ENCODE measurements around the gene CXCL6. TPM values are rescaled to one million over a fixed set of nuclear protein-coding genes. Genes with fewer than 3 reads are reported as not detected.

The CXCL6 gene
- total RNA-seq, 2 donors from 2014 or later: not detected

DNA sequence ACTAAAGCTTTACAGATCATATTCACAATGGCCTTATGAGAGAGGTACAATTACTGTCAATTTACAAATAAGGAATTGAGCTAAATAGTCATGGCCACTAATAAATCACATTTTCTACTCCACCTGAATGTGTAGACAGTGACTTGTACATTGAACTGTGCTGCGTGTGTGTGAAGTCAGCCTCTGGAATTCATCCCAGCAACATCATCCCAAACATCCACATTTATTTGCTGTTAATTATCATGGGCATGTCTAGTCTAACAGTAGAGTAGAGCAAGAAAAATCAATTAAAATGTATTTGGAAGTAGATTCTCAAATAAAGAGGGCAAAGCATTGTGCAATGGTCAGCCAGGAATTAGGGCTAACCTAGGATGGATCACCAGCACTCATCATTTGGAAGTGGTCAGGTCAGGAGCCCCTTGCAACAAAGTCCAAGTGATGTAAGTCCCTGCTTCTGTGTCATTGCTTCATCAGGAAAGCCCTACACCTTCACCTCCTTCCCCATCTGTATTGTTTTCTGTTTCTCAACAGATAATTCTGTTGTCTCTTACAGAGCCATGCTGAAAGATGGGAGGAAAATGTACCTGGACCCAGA is 11.8 kb downstream of the CXCL6 start:
- H3K27me3 Mint-ChIP-seq: peaks cover 21% of the 10 kb centered on the region
- H3K4me3 Mint-ChIP-seq: no peak overlapping the region
- no peak for ATAC-seq
- no peaks in the 10 kb centered on the region for H3K4me1 Mint-ChIP-seq
- no peak for DNase-seq
- no peak overlapping the region for H3K27ac Mint-ChIP-seq
- no peaks in the 10 kb centered on the region for H3K36me3 Mint-ChIP-seq (ENCODE audit: low read depth)
- no peaks in the 10 kb centered on the region for H3K9me3 ChIP-seq (ENCODE audit: control insufficient read depth, low read length, poor library complexity, severe bottlenecking)

DNA sequence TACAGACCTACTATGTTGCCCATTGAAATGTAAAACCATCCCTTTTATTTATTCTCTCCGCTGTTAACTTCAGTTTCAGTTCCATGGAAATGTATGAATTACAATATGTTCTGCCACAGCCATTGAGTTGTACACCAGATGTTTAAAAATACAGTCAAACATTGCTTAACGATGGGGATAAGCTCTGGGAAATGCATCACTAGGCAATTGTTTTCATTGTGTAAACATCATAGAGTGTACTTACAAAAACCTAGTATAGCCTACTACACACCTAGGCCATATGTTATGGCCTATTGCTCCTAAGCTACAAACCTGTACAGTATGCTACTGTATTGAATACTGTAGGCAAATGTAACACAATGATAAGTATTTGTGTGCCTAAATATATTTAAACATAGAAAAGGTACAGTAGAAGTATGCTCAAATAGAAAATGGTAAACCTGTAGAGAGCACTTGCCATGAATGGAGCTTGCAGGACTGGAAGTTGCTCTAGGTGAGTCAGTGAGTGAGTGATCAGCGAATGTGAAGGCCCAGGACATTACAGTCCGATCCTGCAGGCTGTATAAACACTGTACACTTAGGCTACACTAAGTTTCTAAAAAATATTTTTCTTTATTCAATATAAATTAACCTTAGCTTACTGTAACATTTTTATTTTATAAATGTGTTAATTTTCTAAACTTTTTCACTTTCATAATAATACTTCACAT is 13.9 kb downstream of the CXCL6 start:
- Mint-ChIP-seq H3K36me3 (ENCODE audit: low read depth) (no peaks in the 10 kb centered on the region), H3K4me1 (no peaks in the 10 kb centered on the region), H3K27me3 (peaks cover 21% of the 10 kb centered on the region), H3K27ac (no peak overlapping the region), H3K4me3 (no peak overlapping the region)
- ATAC-seq (no peak), DNase-seq (no peak)
- H3K9me3 ChIP-seq (ENCODE audit: control insufficient read depth, low read length, poor library complexity, severe bottlenecking): no peaks in the 10 kb centered on the region

DNA sequence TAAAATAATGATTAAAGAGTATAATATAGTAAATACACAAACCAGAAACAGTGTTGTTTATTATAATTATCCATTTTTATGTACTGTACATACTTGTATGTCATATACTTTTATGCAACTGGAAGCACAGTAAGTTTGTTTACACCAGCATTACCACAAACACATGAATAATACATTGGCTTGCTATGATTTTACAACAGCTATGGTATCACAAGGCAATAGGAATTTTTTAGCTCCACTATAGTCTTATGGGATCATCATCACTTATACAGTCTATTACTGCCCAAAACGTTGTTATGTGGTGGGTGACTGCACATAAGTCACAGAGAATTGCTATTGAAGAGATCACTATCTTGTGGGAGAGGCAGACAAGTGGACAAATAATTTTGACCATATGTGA is 14.8 kb downstream of the CXCL6 start:
- no peaks in the 10 kb centered on the region for H3K4me1 Mint-ChIP-seq
- no peak overlapping the region for H3K4me3 Mint-ChIP-seq
- peaks cover 21% of the 10 kb centered on the region for H3K27me3 Mint-ChIP-seq
- no peaks in the 10 kb centered on the region for H3K36me3 Mint-ChIP-seq (ENCODE audit: low read depth)
- H3K9me3 ChIP-seq (ENCODE audit: control insufficient read depth, low read length, poor library complexity, severe bottlenecking): no peaks in the 10 kb centered on the region
- H3K27ac Mint-ChIP-seq: no peak overlapping the region
- DNase-seq (no peak), ATAC-seq (no peak)

DNA sequence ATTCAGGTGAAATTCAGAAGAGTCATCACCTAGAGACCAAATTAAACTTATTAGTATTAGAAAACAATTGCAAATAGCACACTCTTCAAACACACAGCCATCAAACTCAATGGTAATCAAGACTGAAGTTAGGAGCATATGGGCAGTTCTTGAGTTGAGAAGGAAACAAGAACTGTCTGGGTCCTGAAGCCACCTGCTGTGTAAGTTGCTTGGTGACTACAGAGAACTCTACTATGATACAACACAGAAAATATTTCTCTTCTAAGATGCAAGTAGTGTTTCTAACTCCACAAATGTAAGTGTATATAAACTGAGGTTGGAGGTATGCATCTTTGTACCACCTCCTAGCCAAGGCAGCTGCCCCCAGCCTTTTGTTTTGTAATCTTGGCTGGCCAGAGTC is 16.3 kb downstream of the CXCL6 start:
- ATAC-seq: no peak
- Mint-ChIP-seq H3K27me3 (peaks cover 19% of the 10 kb centered on the region), H3K36me3 (ENCODE audit: low read depth) (no peaks in the 10 kb centered on the region), H3K4me1 (no peaks in the 10 kb centered on the region), H3K4me3 (no peak overlapping the region), H3K27ac (no peak overlapping the region)
- DNase-seq: no peak
- no peaks in the 10 kb centered on the region for H3K9me3 ChIP-seq (ENCODE audit: control insufficient read depth, low read length, poor library complexity, severe bottlenecking)

DNA sequence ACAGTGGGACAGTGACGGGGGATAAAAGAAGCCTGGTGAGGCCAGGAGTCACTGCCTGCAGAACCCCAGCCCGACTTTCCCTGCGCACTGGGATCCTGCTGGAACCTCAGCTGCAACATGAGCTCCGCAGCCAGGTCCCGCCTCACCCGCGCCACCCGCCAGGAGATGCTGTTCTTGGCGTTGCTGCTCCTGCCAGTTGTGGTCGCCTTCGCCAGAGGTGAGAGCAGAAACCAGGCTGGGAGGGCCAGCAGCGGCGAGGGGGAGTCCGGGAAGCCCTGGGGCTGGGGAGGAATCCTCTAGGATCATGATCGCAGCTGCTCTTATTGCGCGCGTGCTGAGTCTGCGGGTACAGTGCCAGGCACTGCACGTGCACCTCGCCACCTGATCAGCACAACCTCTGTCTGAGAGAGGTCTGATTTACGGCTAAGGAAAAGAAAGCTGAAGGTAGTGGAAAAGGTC is 16.8 kb downstream of the CXCL6 start, which contains the start of gene PF4V1:
Gene PF4V1, plus strand, starts transcription at position 51 of the 459 bp plus-strand sequence. Its CDS starts 67 bp downstream, at position 118.
- no peaks in the 10 kb centered on the region for H3K36me3 Mint-ChIP-seq (ENCODE audit: low read depth)
- ATAC-seq: no peak
- H3K27me3 Mint-ChIP-seq: peaks cover 14% of the 10 kb centered on the region
- no peaks in the 10 kb centered on the region for H3K4me1 Mint-ChIP-seq
- no peak within 1 kb of the TSS for H3K27ac Mint-ChIP-seq
- no peaks in the 10 kb centered on the region for H3K9me3 ChIP-seq (ENCODE audit: control insufficient read depth, low read length, poor library complexity, severe bottlenecking)
- no peak within 1 kb of the TSS for H3K4me3 Mint-ChIP-seq
- no peak for DNase-seq

DNA sequence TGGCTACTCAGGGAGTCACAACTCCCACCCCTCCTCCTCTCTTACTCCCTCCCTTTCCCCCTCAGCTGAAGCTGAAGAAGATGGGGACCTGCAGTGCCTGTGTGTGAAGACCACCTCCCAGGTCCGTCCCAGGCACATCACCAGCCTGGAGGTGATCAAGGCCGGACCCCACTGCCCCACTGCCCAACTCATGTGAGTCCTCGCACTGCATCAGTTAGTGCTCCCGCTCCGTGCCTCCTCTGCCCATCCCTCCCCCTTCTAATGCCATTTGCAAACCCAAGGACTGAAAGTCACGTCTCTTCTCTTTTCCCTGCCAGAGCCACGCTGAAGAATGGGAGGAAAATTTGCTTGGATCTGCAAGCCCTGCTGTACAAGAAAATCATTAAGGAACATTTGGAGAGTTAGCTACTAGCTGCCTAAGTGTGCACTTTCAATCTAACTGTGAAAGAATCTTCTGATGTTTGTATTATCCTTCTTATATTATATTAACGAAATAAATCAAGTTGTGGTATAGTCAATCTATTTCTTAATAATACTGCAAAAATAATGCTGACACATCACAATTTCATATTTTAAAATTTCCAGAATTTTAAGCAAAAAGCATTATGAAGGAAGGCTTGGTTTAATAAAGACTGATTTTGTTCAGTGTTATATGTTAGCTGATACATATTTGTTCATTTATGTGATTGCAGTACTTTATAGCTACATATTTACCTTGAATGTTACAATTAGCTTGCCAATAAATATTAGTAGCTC is 17.4 kb downstream of the CXCL6 start:
- Mint-ChIP-seq H3K4me3 (no peak overlapping the region), H3K36me3 (ENCODE audit: low read depth) (no peaks in the 10 kb centered on the region), H3K27ac (no peak overlapping the region), H3K4me1 (no peaks in the 10 kb centered on the region), H3K27me3 (peaks cover 12% of the 10 kb centered on the region)
- ATAC-seq (no peak), DNase-seq (no peak)
- H3K9me3 ChIP-seq (ENCODE audit: control insufficient read depth, low read length, poor library complexity, severe bottlenecking): no peaks in the 10 kb centered on the region

DNA sequence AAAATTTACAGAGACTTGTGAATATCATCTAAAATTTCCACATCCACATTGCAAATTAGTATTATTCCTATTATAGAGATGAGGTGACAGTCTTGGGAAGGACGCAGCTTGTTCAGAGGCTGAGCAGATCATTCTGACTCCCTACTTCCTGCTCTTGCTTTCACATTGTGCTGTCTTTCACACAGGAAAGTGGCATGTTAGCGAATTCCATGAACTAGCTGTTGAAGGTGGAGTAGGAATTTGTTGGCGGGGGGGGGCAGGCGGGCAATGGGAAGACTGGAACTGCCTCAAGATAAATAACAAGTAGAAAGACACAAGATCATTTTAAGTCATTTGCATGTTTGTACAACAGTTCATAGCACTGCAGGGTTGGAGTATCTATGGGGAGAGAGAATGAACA is 18.9 kb downstream of the CXCL6 start:
- Mint-ChIP-seq H3K27ac (no peak overlapping the region), H3K4me3 (no peak overlapping the region), H3K36me3 (ENCODE audit: low read depth) (no peaks in the 10 kb centered on the region), H3K27me3 (peaks cover 7% of the 10 kb centered on the region), H3K4me1 (no peaks in the 10 kb centered on the region)
- no peak for ATAC-seq
- no peak for DNase-seq
- H3K9me3 ChIP-seq (ENCODE audit: control insufficient read depth, low read length, poor library complexity, severe bottlenecking): no peaks in the 10 kb centered on the region

DNA sequence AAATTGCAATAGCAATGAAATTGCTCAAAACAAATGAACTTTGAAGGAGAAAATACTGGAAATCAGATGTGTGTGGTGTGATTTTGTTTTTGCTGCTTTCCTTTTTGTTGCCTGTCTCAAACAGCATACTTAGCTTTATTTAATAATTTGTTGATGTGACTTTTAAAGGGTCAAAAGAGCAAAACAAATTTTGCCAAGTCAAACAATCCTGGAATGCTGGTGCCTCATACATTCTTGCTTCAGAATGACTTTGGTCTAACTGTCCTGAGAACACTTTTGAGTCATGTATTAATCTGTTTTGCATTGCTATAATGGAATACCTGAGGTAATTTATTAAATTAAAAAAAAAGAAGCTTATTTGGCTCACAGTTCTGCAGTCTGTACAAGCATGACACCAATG is 20.0 kb downstream of the CXCL6 start:
- H3K27me3 Mint-ChIP-seq: peaks cover 6% of the 10 kb centered on the region
- ATAC-seq (no peak), DNase-seq (no peak)
- no peaks in the 10 kb centered on the region for H3K9me3 ChIP-seq (ENCODE audit: control insufficient read depth, low read length, poor library complexity, severe bottlenecking)
- no peak overlapping the region for H3K4me3 Mint-ChIP-seq
- H3K4me1 Mint-ChIP-seq: no peaks in the 10 kb centered on the region
- no peaks in the 10 kb centered on the region for H3K36me3 Mint-ChIP-seq (ENCODE audit: low read depth)
- H3K27ac Mint-ChIP-seq: no peak overlapping the region

DNA sequence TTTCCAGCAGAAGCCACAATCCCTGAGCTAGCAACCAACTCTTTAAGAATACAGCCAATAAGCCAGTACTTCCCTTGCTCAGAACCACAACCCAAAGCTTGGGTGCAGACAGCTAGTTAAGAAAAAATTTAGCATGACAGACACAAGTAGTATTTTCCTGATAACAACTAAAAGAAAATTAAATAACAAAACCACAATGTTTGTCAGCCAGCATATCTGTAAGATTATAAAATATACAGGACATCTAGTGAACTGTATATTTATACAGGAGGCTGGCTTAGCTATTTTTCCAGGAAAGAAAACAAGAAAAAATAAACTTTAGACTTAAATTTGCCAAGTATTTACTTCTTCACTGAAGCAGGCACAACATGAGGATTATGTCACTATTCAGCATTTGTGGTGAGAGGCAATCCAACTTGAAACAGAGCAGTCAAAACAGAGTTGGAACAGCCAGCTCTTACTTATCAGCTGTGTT is 23.2 kb downstream of the CXCL6 start:
- Mint-ChIP-seq H3K4me3 (no peak overlapping the region), H3K27ac (no peak overlapping the region), H3K4me1 (no peaks in the 10 kb centered on the region), H3K36me3 (ENCODE audit: low read depth) (no peaks in the 10 kb centered on the region), H3K27me3 (no peaks in the 10 kb centered on the region)
- DNase-seq (no peak), ATAC-seq (no peak)
- H3K9me3 ChIP-seq (ENCODE audit: control insufficient read depth, low read length, poor library complexity, severe bottlenecking): no peaks in the 10 kb centered on the region

DNA sequence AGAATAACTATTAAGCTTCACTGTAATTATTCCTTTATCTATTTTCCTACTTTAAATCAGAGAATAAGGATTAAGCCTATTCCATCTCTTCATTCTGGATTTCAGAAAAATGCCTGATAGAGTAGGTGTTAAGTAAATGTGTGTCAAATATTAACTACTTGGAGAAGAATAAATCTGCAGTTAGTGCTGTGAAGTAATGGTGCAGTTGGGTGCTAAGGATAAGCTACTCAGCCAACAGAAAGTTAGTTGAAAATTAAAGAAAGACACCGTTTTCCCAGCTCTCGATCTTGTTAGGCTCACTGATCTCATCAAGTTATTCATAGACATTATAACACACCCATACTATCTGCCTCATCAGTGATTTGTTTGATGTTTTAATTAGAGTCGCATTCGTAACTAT is 23.7 kb downstream of the CXCL6 start:
- Mint-ChIP-seq H3K27me3 (no peaks in the 10 kb centered on the region), H3K27ac (no peak overlapping the region), H3K4me3 (no peak overlapping the region), H3K36me3 (ENCODE audit: low read depth) (no peaks in the 10 kb centered on the region), H3K4me1 (no peaks in the 10 kb centered on the region)
- no peak for ATAC-seq
- no peaks in the 10 kb centered on the region for H3K9me3 ChIP-seq (ENCODE audit: control insufficient read depth, low read length, poor library complexity, severe bottlenecking)
- DNase-seq: no peak

DNA sequence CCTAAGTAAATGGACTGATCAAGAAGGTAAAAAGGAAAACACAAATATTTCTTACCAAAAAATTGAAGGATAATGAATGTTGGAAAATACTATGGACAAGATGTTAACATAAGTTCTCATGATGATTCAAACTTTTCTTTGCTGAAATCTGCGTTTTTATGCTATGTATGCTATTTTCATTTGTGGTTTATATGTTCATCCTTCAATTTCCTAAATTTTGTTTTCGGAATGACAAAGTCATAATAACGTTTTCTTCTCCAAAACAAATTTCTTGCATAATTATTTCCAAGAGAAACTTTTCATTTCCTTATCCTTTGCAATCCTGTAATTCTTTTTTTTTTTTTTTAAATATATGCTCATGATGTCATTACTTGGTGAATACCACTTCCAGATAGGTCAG is 24.4 kb downstream of the CXCL6 start:
- H3K4me1 Mint-ChIP-seq: no peaks in the 10 kb centered on the region
- no peaks in the 10 kb centered on the region for H3K27me3 Mint-ChIP-seq
- DNase-seq (no peak), ATAC-seq (no peak)
- no peak overlapping the region for H3K4me3 Mint-ChIP-seq
- no peak overlapping the region for H3K27ac Mint-ChIP-seq
- H3K9me3 ChIP-seq (ENCODE audit: control insufficient read depth, low read length, poor library complexity, severe bottlenecking): no peaks in the 10 kb centered on the region
- no peaks in the 10 kb centered on the region for H3K36me3 Mint-ChIP-seq (ENCODE audit: low read depth)

DNA sequence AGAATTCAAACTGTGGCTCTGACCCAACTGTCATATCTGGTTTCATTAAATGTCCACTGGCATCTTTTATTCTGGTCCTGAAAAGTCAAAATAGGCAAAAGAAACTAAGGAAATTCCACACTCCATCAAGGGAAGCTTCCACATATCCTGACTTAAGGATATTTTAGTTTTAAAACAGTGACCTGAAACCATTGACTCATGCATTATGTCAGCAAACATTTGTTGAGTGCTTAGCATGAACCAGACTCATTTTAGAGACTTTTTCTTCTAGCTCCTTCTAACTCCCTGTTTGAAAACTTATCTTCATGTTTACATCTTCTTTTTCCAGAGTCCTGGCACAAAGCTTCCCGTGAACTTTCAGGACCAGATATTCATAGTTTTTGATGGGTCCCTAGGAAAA is 25.8 kb downstream of the CXCL6 start:
- no peaks in the 10 kb centered on the region for H3K27me3 Mint-ChIP-seq
- H3K4me3 Mint-ChIP-seq: no peak overlapping the region
- ATAC-seq: no peak
- no peaks in the 10 kb centered on the region for H3K36me3 Mint-ChIP-seq (ENCODE audit: low read depth)
- H3K4me1 Mint-ChIP-seq: no peaks in the 10 kb centered on the region
- H3K27ac Mint-ChIP-seq: no peak overlapping the region
- DNase-seq: no peak
- no peaks in the 10 kb centered on the region for H3K9me3 ChIP-seq (ENCODE audit: control insufficient read depth, low read length, poor library complexity, severe bottlenecking)

DNA sequence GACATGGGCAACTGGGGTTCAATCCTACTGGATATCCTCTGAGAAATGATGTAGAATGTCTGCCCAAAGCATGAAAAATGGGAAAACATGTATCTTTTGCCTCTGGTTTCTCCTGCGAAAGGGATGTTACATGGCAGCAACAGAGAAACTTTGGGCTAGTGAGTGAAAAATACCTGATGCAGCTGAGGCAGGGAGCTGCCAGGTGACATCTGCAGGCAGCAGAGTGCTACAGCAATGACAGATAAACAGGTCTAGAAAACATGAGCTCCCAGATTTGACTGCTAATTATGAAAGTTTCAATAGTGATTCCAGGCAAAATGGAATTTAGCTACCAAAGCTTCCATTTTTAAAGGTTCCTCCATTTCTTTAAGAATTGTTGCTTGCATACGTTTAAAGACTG is 27.9 kb downstream of the CXCL6 start:
- DNase-seq (no peak), ATAC-seq (no peak)
- Mint-ChIP-seq H3K4me1 (no peaks in the 10 kb centered on the region), H3K4me3 (no peak overlapping the region), H3K27ac (no peak overlapping the region), H3K36me3 (ENCODE audit: low read depth) (no peaks in the 10 kb centered on the region), H3K27me3 (peaks cover 13% of the 10 kb centered on the region)
- H3K9me3 ChIP-seq (ENCODE audit: control insufficient read depth, low read length, poor library complexity, severe bottlenecking): no peaks in the 10 kb centered on the region
